ENCODE measurements around the gene UMPS.
"Not testable (repeated sequence)": the region's sequence is repeated elsewhere in the genome, so short reads cannot be mapped to it uniquely, and the experiment has no call there.

Gene UMPS

DNA sequence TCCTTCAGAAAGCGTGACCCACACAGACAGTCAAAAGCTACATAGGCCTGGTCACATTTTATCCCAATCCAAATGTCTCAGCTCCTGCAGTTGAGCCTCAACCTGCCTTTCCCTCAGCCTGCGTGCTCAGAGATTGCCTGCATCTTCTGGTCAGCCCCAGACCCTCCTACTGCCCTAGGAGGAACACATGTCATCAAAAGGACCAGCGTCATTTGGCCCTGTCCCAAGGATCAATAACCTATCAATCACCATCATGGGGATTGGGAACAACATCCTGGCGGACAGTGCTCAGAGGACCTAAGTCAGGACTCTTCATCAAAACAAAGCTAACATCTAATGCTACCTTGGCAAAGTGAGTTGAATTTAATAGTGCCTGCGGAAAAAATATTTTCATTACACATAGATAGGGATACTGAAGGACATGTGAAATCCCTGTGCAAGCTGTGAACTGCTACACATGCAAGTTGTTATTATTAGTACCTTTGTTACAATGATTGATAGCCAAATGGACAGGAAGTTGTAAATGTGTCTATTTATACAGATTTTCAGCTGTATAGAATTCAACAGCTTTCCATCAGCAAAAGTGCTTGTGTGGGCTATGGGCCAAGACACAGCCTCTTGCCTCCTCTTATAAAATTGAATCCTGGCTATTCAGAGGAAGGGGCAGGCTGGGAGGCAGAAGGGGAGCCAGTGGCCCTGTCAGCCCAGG, 47.7 kb downstream of the UMPS start:
- no peak overlapping the region for H3K4me3 ChIP-seq (ENCODE audit: low read depth, low read length)
- DNase-seq (ENCODE audit: low read depth), result no peak
- TF ChIP-seq, protein P1, sequence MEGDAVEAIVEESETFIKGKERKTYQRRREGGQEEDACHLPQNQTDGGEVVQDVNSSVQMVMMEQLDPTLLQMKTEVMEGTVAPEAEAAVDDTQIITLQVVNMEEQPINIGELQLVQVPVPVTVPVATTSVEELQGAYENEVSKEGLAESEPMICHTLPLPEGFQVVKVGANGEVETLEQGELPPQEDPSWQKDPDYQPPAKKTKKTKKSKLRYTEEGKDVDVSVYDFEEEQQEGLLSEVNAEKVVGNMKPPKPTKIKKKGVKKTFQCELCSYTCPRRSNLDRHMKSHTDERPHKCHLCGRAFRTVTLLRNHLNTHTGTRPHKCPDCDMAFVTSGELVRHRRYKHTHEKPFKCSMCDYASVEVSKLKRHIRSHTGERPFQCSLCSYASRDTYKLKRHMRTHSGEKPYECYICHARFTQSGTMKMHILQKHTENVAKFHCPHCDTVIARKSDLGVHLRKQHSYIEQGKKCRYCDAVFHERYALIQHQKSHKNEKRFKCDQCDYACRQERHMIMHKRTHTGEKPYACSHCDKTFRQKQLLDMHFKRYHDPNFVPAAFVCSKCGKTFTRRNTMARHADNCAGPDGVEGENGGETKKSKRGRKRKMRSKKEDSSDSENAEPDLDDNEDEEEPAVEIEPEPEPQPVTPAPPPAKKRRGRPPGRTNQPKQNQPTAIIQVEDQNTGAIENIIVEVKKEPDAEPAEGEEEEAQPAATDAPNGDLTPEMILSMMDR (IDR thresholded peaks at IDR 0.05; ENCODE audit: control insufficient read depth, extremely low read depth, insufficient read depth), result no peak

DNA sequence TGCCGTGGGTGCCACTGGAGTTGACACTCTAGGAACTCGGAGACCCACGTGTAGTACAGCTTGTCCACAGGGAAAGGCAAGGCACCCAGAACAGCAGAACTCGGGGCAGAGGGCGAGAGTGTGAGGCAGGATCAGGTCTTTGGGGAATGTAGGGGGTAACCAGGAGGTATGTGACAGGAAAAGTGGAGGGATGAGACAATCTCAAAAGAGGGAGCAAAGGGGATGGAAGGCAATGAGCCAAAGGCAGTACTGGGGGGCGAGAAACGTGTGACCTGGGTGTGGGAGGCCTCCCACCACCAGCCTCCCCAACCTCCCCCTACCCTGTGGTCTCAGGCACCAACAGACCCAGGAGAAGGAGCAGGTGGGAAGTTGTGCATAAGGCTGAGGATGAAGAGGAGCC, 48.9 kb downstream of the UMPS start:
- no peak overlapping the region for H3K4me3 ChIP-seq (ENCODE audit: low read depth, low read length)
- TF ChIP-seq, protein P1 (IDR thresholded peaks at IDR 0.05; ENCODE audit: control insufficient read depth, extremely low read depth, insufficient read depth), result no peak
- no peak for DNase-seq (ENCODE audit: low read depth)

DNA sequence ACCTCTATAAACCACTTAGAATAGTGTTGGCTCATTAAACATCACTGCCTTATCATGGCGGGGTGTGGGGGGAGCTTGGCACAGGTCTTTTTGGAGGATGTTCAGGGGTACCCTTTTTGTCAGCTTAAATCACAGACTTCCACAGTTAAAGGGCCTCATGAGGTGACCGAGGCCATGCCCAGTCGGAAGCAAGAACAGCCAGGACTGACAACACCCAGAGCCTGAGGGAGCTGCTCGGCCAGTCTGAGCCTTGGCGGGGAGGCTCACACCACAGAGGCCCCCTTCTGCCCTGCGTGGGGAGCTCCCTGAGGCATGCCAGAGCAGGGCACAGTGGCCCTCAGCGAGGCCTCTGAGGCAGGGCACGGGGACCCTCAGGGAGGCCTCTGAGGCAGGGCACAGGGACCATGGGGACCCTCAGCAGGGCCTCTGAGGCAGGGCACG, 49.5 kb downstream of the UMPS start:
- TF ChIP-seq, protein P1 (IDR thresholded peaks at IDR 0.05; ENCODE audit: control insufficient read depth, extremely low read depth, insufficient read depth), result no peak
- no peak overlapping the region for H3K4me3 ChIP-seq (ENCODE audit: low read depth, low read length)
- DNase-seq (ENCODE audit: low read depth), result no peak

DNA sequence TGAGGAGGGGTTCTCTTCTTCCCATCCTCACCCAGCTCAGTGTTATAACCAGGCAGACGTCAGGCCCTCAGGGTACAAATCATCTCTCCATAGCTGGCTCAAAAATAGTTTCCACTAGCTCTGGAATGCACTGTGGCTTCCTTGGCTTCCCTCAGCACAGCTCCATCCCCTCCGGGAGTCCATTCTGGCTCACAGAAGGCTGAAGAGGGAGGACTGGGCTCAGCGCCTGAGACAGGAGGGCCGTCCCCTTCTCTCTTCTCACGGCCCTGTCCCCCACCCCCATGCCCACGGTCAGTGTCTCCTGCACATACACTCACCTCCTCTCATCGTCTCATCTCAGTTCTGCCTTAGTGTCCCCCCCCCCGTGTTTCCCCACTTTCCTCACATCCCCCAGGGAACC, 50.1 kb downstream of the UMPS start:
- TF ChIP-seq, protein P1 (IDR thresholded peaks at IDR 0.05; ENCODE audit: control insufficient read depth, extremely low read depth, insufficient read depth), result no peak
- DNase-seq (ENCODE audit: low read depth), result no peak
- no peak overlapping the region for H3K4me3 ChIP-seq (ENCODE audit: low read depth, low read length)

DNA sequence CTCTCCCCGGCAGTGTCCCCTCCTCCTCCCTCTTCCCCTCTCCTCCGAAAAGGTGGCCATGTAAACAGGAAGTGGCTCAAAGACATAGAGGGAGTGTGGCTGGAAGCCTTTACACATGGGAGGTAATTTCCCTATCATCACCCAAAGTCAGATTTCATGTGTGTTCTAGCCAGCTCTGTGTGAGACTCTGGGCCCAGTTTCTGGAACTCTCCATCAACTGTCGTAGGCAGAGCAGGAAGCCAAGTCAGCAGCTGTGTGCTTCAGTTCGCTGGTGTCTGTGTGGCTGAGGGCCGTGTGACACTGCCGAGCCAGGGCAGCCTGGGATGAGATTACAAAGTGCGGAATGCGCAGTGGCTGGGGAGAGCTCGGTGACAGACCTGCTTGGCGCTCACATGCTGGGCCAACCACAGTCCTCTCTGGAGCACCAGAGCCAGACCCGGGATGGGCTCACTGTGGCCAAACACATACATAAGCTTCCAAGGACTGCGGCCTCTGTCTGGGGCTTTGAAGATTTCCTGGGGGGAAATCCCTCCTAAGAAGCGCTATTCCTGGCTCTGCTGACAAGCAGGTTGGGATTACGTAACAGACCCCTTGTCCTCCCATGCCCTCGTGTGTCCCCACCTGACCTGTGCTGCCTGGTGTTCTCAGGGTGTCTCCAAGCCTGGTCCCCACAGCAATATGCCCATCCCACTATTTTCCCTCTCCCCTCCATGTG, 50.7 kb downstream of the UMPS start:
- no peak overlapping the region for H3K4me3 ChIP-seq (ENCODE audit: low read depth, low read length)
- no peak for DNase-seq (ENCODE audit: low read depth)
- TF ChIP-seq, protein P1 (IDR thresholded peaks at IDR 0.05; ENCODE audit: control insufficient read depth, extremely low read depth, insufficient read depth), result no peak

DNA sequence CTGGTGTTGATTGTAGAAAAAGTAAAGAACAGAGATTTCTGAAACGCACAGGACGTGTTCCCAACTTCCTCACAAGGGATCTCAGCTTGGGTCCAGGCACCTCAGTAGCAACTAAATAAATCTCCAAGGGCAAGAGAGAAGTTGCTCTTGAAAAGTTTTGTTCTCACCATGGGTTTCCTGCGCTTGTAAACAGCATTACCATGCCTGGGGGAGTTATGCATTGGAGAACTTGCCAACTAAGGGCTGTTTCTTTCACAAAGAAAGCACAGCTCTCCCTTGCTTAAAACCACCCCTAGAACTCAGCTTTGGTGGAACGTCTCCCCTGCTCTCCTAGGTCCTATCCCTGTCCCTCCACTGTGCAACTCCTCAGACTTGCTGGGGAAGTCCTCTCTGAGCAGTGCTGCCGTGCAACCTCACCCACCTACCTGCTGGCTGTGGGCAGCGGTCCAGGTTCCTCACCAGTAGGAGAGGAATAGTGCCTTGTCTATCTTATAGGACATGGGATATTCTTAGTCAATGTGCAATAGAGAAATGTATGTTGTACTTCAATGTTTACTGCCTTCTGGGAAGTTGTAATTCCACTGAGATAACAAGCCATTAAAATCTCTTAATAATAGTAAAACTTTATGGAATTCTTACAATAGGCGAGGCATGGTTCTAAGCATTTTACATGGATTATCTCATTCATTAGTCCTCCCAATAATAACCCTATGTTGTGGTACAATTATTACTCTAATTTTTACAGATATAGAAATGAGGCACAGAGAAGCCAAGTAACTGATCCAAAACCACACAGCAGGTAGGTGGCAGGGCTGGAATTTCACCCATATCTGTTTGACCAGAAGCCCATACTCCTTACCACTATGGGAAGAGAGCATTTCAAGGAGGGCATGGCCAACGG, 51.5 kb downstream of the UMPS start:
- DNase-seq (ENCODE audit: low read depth), result peak; percentile 84
- TF ChIP-seq, protein P1 (IDR thresholded peaks at IDR 0.05; ENCODE audit: control insufficient read depth, extremely low read depth, insufficient read depth), result no peak
- H3K4me3 ChIP-seq (ENCODE audit: low read depth, low read length), result no peak overlapping the region

DNA sequence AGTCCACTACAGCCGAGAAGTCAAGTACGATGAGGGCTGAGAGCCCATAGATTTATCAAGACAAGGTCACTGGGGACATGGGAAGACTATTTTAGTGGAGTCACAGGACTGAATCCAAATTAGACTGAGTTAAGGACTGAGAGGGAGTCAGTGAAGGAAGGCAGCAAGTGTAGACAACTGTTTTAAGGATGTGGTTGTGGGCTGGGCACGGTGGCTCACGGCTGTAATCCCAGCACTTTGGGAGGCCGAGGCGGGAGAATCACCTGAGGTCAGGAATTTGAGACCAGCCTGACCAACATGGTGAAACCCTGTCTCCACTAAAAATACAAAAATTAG, 52.1 kb downstream of the UMPS start:
- H3K4me3 ChIP-seq (ENCODE audit: low read depth, low read length); DNase-seq (ENCODE audit: low read depth): not testable (repeated sequence)
